GM21526 (cell line): ENCODE measurements around the gene FUT3.
"Not testable (repeated sequence)": the region's sequence is repeated elsewhere in the genome, so short reads cannot be mapped to it uniquely, and the experiment has no call there.

ENCODE experiments used
- ATAC-seq: cut with Tn5 transposase; IDR thresholded peaks from one replicate; pipeline ENCODE4 v1.9.1; 2021; ENCODE audit warnings: moderate library complexity; ENCODE audit not compliant: unreplicated experiment, low FRiP score

FUT3 gene

DNA sequence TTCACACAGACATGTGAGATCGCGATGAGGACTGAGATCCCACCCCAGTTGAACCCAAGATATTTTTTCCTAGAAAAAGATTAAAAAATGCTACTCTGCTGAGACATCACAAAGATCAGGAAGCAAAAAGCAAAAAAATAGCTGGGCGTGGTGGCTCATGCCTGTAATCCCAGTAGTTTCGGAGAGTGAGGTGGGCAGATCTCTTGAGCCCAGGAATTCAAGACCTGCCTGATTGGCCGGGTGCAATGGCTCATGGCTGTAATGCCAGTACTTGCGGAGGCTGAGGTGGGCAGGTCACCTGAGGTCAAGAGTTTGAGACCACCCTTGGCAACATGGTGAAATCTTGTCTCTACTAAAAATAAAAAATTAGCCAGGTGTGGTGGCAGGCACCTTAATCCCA is 1.1 kb downstream of the FUT3 start:
- ATAC-seq: no peak

DNA sequence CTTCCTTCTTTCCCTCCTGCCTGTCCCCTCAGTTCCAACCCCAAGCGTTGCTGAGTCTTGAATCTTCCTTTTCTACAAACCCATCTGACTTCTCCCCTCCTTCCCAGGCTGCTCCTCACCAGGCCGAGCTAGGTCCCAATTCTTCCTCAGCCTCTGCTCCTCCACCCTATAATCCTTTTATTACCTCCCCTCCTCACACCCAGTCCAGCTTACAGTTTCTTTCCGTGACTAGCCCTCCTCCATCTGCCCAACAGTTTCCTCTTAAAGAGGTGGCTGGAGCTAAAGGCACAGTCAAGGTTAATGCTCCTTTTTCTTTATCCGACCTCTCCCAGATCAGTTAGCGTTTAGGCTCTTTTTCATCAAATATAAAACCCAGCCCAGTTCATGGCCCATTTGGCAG is 2.6 kb downstream of the FUT3 start:
- not testable (repeated sequence) for ATAC-seq

DNA sequence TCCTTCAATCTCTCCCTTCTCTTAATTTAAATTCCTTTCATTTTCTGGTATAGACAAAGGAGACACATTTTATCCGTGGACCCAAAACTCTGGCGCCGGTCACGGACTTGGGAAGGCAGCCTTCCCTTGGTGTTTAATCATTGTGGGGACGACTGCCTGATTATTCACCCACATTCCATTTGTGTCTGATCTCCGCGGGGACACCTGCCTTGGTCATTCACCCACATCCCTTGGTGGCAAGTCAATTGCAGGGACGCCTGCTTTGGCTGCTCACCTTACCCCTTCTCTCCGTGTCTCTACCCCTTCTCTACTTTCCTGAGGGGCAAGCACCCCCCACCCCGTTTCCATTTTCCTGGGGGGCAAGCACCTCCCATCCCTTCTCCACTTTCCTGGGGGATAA is 3.4 kb downstream of the FUT3 start:
- not testable (repeated sequence) for ATAC-seq

DNA sequence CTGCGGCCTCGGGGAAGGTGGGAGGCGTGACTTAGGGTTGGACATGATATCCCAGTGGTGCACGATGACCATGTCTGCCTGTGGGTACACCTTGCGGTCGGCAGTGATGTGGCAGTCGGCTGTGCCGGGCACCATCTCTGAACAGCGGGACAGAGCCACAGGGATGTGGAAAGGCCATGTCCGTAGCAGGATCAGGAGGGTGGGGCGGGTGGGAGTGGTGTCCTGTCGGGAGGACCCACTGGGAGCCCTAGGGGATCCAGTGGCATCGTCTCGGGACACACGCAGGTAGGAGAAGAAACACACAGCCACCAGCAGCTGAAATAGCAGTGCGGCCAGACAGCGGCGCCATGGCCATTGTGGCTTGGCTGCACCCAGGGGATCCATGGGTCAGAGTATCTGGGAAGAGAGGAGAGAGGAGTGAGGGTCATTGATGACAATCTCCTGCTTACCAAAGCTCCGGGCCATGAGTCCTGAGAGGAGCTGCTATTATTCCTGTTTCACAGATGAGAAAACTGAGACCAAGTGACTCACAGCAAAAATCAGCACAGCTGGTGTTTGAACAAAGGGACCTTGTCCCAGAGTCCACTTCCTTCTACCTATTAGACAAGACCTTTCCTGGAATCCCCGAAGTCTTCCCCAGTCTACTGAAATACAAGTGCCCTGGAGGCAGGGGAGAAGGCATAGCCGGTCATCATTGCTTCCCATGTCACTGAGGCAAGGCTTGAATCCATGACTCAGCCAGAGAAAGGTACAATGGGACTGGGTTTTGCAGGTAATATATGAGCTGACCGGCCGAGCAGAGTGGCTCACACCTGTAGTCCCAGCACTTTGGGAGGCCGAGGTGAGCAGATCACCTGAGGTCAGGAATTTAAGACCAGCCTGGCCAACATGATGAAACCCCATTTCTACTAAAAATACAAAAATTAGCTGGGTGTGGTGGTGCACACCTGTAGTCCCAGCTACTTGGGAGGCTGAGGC is 6.5 kb downstream of the FUT3 start:
- no peak for ATAC-seq

DNA sequence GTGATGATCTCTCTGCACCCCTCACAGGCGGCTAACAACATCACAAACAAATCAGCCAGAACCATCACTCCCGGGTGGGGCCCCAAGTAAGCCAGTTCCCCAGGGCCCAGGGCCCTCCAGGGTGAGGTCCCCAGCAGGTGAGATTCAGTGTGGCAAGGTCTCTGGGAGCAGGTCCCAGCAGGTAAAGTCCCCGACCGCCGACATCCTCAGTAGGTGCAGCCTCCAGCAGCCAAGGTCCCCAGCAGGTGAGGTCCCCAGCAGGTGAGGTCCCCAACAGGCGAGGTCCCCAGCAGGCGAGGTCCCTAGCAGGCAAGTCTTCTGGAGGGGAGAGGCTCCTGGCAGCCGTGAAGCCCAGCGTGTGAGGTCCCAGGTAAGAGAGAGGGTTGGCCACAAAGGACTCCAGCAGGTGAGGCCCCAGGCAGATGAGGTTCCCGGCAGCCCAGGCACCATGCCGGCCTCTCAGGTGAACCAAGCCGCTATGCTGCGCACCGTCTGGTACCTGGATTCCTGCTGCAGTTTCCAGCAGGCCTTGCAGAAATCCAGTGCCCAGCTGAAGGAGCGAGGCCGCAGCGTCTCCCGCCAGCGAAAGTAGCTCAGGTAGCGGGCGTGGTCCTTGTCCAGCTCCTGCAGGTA is 7.8 kb downstream of the FUT3 start:
- ATAC-seq: no peak

DNA sequence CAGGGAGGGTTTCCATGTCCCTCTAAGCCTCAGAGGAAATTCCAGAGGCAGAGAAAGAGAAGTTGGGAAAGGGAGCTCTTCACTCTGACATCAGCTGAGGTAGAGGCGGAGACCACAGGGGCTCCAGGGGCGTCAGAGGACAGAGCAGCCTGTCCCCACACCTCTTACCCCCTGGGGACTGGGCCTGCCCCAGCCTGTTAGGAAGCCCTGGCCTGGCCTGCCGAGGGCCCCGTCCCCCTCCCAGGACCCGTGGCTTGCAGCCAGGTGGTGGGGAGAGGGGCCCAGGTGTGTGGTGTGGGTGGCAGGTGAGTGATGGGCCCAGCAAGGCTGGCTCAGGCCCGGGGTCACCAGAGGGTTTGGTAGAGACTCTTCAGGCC is 9.5 kb downstream of the FUT3 start:
- ATAC-seq: not testable (repeated sequence)

DNA sequence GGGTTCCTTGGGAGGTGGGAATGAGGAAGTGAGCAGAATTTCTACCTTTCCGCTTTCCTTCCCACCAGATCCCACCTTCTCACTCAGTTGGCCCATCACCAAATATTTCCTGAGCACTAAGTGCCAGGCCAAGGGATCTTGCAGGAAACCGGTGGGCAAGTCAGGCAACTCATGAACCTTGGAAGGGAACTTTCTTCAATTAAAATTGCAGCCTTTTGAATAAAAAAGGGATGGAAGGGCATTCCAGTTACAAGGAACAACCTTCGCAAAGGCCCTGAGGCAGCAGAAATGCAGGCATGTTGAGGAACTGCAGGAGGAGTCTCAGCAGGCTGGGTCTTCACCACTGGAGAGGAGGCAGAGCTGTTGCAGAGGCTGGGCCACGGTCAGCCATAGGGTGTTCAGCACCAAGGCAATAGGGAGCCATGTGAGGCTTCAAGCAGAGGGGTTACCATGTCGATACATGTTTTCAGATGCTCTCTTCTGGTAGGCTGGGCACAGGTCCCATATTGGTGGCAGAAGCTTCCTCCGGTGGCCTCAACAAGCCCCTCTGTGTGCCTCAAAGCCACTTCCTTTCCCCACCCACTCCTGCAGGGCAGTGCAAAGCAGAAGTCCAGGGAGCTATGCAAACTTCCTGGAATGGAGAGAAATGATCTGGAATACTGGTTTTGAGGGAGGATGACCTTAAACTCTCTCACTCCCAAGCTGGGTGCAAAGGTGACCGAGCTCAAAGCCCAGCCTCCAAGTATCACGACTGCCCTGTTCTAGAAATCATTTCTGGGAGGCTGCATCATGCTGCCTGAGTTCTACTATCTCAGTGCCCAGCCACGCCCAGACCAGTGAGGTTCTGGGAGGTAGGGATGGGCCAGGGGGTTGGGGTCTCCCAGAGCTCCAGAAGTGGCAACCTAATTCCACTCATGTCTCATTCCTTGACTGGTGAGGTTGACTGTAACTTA is 11.9 kb downstream of the FUT3 start, which contains the start of gene FUT6:
Gene FUT6, minus strand, starts transcription at position 638 of the 953 bp plus-strand sequence. CDS start 7,135 bp downstream, outside the sequence.
- no peak for ATAC-seq

DNA sequence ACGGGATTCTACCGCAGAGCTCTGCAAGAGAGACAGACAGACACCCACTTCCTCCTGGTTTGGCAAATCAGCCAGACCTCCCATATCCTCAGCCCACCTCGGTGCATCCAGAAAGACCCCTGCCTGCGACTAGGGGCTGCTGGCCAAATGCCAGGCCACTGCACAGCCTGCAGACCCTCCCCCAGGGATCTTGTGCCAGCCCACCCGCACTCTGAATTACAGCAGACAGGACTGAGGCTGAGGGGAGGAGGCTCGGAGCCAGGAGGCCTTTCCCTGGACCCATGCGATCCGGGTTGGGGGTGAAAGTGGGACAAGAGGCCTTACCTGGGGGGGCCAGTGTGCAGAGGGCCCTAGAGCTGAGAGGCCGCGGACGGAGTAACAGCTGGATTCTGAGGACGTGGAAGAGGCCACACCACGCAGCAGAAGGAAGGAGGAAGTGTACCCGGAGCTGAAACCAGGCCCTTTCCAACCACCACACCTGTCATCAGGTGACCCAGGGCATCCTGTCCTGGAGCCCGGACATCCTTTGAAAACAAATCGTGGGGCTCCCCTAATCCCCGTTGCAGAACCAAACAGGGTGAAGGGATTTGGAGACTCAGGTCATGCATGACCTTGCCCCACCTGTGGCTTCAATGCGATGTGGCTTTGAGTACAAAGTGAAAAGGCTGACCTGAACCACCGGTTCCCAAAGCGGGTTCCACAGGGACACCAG is 12.7 kb downstream of the FUT3 start:
- no peak for ATAC-seq

DNA sequence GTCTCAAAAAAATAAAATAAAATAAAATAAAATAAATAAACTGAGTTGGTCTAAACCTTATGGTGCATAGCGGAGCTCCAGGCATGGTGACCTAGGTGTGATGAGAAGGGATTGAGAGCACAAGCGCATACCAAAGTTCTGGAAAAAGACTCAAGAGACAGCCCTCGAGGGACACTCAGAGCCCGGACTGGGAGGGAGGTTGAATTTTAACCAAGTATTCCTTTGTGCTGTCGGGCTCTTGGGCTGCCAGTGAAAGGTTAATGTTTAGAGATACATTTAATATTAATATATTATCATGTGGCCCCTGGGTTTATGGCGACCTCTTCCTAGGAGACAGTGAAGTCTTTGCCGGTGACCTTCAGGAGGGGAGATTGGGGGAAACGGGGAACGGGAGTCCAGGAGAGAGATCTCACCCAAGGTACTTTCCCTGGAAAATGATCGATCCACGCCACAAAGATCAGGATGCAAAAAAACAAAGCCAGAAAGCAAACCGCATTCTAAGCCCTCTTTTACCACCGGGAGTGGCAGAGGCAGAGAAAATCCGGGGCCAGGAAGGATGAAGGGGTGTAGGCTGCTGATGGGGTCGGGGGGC is 13.4 kb downstream of the FUT3 start:
- no peak for ATAC-seq

DNA sequence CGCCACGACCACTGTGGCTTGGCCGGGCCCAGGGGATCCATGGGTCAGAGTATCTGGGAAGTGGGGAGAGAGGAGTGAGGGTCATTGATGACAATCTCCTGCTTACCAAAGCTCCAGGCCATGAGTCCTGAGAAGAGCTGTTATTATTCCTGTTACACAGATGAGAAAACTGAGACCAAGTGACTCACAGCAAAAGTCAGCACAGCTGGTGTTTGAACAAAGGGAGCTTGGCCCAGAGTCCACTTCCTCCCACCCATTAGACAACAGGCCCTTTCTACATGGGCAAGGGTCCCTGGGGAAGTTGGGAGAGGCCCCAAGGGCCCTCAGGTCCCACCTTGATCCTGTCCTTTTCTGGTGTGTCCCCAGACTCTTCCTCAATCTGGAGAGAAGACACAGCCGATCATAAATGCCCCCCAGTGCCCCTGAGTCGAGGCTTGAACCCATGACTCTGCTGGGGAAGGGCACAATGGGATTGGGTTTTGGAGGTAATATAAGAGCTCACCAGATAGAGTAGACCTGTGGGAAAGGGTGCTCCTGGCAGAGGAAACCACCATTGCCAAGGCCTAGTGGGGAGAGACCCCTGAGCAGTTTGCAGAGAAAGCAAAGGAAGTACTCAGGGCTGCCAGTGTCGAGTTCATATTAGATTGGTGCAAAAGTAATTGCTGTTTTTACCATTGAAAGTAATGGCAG is 18.6 kb downstream of the FUT3 start:
- ATAC-seq: no peak

DNA sequence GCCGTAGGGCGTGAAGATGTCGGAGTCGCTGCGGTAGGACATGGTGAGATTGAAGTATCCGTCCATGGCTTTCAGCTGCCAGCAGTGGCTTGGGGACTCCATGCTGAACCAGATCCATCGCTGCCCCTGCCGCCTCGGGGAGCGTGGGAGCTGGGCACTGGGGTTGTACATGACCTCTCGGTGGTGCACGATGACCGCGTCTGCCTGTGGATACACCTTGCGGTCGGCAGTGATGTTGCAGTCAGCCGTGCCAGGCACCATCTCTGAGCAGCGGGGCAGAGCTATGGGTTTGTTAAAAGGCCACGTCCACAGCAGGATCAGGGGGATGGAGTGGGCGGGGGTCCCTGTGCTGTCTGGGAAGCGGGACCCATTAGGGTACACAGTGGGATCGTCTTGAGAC is 19.2 kb downstream of the FUT3 start:
- no peak for ATAC-seq

DNA sequence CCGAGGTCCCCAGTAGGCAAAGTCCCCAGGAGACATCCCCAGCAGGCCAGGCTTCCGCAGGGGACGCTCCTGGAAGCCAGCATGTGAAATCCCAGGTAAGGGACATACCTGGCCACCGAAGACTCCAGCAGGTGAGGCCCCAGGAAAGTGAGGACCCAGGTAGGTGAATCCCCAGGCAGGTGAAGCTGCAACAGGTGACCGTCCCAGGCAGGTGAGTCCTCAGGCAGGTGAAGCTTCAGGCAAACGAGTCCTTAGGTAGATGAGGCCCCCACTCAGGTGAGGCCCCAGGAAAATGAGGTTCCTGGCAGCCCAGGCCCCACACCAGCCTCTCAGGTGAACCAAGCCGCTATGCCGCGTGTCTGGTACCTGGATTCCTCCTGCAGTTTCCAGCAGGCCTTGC is 20.1 kb downstream of the FUT3 start:
- no peak for ATAC-seq

DNA sequence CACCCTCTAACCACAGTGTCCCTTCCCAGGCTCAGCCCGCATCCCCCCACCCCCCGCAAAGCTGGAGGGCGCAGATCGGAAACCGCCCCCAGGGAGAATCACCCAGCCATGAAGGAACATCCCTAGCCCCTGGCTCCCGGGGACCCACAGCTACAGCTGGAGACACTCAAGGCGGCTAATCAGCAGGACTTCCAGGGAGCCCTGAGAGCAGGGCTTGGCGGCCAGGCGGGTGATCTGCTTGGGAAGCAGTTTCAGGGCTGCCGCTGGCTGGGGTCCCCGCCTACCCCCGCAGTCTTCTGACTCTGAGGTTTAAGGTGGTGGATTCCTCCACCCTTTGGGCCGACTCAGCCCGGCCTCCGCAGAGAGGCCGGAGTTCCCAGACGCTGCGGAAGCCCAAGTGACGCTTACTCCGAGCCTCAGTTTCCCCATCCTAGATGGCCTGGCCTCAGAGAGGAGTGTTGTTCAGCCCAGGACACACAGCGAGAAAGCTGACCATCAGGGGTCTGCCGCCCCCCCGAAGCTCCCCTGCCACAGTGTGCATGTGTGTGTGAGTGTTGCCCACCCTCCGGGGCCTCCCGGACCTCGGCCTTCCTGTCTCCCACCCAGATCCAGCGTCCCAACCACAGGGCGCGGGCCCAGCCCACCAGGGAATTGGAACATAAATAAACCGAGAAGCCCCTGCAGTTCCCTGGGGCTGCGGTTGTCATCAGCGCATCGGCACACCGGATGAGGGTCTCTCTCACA is 21.5 kb downstream of the FUT3 start:
- ATAC-seq: no peak

DNA sequence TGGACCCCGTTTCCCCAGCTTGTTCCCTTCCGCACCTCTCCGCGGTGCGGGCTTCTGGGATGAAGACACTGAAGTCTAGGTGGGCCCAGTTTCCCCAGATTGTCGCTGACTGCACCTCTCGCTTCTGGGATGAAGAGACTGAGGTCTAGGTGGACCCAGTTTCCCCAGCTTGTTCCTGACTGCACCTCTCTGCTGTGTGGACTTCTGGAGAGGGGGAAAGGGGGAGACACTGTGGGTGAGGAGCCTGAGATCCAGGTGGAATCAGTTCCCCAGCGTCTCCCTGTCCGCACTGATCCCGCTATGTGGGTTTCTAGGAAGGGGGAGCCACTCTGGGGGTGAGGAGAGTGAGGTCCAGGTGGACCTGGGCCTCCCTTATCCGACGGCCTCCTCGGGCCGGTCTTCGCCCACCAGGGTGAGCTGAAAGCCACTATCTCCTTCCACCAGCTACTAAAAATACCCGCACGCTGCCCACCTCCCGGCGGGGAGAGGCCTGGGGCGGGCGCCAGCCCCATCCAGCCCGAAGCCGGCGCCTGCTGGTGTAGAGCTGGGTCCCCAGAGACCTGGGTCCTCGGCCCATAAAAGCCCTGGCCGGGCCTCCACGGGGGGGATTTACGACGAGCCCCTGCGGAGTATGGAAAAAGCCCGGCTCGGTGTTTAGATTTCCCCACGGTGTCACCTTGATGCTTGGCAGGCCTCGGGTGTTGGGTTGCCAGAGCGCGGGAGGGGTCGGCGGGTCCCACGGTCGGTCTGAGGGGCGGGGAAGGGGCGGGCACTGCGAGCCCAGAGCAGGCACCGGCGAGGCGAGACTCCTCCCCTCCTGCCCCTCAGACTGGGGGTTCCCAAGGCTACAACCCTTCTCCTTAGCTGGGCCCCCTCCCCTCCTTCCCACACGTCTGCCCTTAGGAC is 22.3 kb downstream of the FUT3 start:
- ATAC-seq: no peak

DNA sequence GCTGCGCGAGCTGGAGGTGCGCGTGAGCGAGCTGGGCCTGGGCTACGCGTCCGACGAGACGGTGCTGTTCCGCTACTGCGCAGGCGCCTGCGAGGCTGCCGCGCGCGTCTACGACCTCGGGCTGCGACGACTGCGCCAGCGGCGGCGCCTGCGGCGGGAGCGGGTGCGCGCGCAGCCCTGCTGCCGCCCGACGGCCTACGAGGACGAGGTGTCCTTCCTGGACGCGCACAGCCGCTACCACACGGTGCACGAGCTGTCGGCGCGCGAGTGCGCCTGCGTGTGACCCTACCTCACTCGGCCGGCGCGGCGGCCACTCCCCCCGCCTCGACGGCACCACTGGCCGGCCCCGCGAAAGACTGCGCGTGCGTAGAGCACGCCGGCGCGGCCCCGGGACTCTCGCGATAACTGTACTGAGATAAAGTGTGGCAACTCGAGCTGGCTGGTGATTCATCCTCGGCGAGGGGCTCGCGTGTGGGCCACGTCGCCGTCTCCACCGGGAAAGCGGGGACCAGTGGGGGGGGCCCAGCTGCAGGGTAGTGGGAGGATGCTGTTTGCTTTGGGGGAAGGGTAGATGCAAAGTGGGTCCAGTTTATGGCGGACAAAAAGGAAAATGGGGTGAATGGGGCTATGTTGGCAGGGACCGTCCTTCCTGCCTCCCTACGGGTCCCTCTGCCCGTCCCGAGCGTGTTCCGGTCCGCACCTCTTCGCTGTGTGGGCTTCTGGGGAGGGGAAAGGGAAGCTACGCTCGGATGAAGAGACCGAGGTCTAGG is 23.2 kb downstream of the FUT3 start:
- peak; percentile 48 for ATAC-seq

DNA sequence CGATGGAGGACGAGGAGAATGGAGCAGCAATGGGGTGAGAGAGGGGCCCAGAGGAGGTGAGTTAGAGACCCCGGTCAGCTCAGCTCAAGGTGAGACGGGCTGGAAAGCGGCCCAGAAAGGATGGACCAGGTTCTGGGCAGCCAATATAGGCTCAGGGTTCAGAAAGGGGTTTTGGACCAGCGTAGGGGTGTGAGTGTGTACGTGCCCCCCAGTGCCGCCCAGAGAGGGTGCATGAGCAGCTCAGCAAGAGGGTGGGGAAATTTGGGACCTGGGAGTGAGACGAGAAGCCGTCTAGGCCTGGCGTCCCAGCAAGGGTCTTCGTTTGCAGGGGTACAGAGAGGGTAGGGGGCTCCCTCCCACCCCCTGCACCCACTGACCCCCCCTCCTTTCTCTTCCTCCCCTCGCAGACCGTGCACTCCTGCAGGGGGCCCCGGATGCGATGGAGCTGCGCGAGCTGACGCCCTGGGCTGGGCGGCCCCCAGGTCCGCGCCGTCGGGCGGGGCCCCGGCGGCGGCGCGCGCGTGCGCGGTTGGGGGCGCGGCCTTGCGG is 23.8 kb downstream of the FUT3 start:
- no peak for ATAC-seq
